ENCODE measurements around the gene PLA2G12A.

DNA sequence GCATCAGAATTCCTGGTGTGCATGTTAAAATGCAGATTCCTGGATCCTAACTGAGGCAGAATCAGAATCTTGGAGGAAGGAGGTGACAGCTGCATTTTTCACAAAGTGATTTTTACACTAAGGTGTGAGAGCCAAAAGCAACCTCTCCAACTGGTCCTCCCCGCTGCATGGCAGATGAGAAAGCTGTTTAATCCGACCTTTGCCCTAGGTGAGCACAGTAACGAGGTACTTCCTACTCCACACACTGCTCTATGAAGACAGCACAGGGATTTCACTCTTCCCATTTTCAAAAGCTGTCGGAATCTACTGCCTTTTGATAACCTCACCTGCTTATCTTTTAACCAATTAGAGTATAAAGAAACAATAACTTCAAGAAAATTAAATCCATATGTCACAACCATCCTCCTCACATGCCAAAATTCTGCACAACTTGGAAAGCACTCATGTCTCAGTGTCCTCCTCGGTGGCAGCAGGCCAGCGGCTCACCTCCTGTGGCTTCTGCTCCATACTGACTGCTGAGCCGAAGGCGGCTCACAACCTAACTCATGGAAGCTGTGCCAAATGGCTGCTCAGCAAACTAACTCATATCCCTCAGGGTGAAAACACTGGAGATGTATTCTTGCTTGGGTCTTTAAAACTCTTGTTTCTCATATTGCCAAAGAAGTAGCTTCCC lies 30.2 kb downstream of the PLA2G12A start:
- TF ChIP-seq, protein P1, sequence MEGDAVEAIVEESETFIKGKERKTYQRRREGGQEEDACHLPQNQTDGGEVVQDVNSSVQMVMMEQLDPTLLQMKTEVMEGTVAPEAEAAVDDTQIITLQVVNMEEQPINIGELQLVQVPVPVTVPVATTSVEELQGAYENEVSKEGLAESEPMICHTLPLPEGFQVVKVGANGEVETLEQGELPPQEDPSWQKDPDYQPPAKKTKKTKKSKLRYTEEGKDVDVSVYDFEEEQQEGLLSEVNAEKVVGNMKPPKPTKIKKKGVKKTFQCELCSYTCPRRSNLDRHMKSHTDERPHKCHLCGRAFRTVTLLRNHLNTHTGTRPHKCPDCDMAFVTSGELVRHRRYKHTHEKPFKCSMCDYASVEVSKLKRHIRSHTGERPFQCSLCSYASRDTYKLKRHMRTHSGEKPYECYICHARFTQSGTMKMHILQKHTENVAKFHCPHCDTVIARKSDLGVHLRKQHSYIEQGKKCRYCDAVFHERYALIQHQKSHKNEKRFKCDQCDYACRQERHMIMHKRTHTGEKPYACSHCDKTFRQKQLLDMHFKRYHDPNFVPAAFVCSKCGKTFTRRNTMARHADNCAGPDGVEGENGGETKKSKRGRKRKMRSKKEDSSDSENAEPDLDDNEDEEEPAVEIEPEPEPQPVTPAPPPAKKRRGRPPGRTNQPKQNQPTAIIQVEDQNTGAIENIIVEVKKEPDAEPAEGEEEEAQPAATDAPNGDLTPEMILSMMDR (IDR thresholded peaks at IDR 0.05) = no peak
- TF ChIP-seq POLR2AphosphoS5 (IDR thresholded peaks at IDR 0.05) = no peak
